Measurements from ENCODE around the gene PLEKHG3. TPM values are rescaled to one million over a fixed set of nuclear protein-coding genes. Genes with fewer than 3 reads are reported as not detected.

Gene PLEKHG3
- total and polyA plus RNA-seq, 2 of the 4 experiments (the other 2 are of a cell fraction) = 8.2 to 8.4 TPM

DNA sequence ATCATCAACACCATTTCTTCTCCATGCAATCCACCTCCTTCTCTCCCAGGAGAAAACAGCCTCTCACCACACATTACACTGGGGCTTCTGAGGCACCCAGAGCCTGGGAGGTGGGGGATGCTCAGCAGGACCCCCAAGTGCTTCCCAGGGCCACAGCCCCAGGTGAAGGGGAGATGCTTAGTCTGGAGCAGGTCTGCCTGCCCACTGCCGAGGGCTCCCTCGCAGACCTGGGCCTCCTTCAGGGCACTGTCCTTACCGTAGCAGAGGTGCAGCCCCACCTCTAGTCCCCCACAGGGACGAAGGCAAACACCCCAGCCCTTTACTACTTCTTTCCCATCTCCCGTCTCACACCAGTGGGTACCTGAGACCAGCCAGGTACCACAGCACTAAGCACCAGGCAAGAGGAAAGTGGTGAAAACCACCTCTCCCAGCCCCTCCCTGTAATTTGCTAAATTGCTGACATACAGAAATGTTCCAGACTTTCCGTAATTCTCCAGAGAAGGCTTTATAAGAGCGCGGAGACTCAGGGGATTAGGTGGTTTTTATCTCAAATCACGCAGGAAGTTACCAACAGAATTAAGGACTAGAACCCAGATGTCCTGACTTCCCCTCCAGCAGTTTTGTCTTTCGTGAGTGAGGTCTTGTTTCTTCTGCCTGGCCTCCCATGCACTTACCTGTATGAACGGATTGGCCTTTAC lies 59.0 kb downstream of the PLEKHG3 start:
- WGBS, 2 experiments (ENCODE audit: extremely low coverage in 2 of 2, insufficient read length in 1 of 2) = 60% methylated on average over 2 of the region's 11 CpGs; no CpG with 5 or more reads in 1 of the 2 experiments
- no peak for ATAC-seq (ENCODE audit: low read depth)
- no TSS peak for BruUV-seq (replicated peaks)
- H3K27ac ChIP-seq (ENCODE audit: insufficient read depth, low read length) = no peak overlapping the region
- H3K9me1 ChIP-seq (ENCODE audit: insufficient read depth, low read length) = peaks cover 18% of the 10 kb centered on the region
- H3K4me3 ChIP-seq (ENCODE audit: insufficient read depth, low read depth, low read length) = no peak overlapping the region
- no peak overlapping the region for H2BK5ac ChIP-seq (ENCODE audit: low read depth, low read length, poor library complexity, severe bottlenecking)
- H4K8ac ChIP-seq (ENCODE audit: low read depth in 2 of 2, low read length in 2 of 2) = no peak overlapping the region
- DNase-seq = no peak
- 0 out of 2 replicates have a peak, but pooled peaks cover 6% of the 10 kb centered on the region for H4K20me1 ChIP-seq (ENCODE audit: insufficient read depth, low read length)
- ChIA-PET CTCF (no interaction called here), POLR2A (ENCODE audit: unreplicated experiment) (no interaction called here)
- no peak overlapping the region for H3K56ac ChIP-seq (ENCODE audit: extremely low read depth, insufficient read depth, low read length)
- H3K18ac ChIP-seq (ENCODE audit: low read depth, low read length) = no peak overlapping the region
- H4K5ac ChIP-seq (ENCODE audit: low read depth, low read length) = no peak overlapping the region; the same call in 1 of the 2 replicates
- dilution Hi-C loops (cut with HindIII; ENCODE audit: low sequenced_read_pairs, unreplicated experiment) = no loop called here
- no peak overlapping the region for H3K9ac ChIP-seq (ENCODE audit: low read depth, low read length)
- H3K23ac ChIP-seq (ENCODE audit: low read depth, low read length) = no peak overlapping the region
- no peaks in the 10 kb centered on the region for H3K27me3 ChIP-seq (ENCODE audit: control insufficient read depth, insufficient read depth, low read length)
- H2AK9ac ChIP-seq (replicated peaks; ENCODE audit: low read depth, low read length, poor library complexity) = peak overlapping the region; percentile 82
- peak overlapping the region; percentile 57 for H2AK5ac ChIP-seq (ENCODE audit: low read depth, low read length)
- H3K9me3 ChIP-seq (ENCODE audit: control insufficient read depth, insufficient read depth, low read length) = no peaks in the 10 kb centered on the region
- TF ChIP-seq, protein P1, sequence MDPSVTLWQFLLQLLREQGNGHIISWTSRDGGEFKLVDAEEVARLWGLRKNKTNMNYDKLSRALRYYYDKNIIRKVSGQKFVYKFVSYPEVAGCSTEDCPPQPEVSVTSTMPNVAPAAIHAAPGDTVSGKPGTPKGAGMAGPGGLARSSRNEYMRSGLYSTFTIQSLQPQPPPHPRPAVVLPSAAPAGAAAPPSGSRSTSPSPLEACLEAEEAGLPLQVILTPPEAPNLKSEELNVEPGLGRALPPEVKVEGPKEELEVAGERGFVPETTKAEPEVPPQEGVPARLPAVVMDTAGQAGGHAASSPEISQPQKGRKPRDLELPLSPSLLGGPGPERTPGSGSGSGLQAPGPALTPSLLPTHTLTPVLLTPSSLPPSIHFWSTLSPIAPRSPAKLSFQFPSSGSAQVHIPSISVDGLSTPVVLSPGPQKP (IDR thresholded peaks at IDR 0.05; ENCODE audit: borderline replicate concordance, low read depth, low read length) = no peak
- TF ChIP-seq MAZ (IDR thresholded peaks at IDR 0.05; ENCODE audit: borderline replicate concordance, low read depth, low read length) = no peak
- TF ChIP-seq MAFK (IDR thresholded peaks at IDR 0.05; ENCODE audit: low read depth, low read length) = peak; percentile 58
- peak overlapping the region; percentile 52 for H4K91ac ChIP-seq (ENCODE audit: insufficient read depth, low read depth, low read length)
- no peak overlapping the region for H3K14ac ChIP-seq (replicated peaks; ENCODE audit: low read depth, low read length)
- H2AFZ ChIP-seq (replicated peaks; ENCODE audit: low read length, poor library complexity) = no peak overlapping the region
- in situ Hi-C loops (cut with MboI; ENCODE audit: low sequenced_read_pairs) = loop anchor here (5.0 to 10.0 kb wide), 2 partner anchors 91 to 228 kb away; no protein-coding TSS in a partner anchor
- peak overlapping the region; percentile 52; the same call in 1 of the 2 replicates for H2BK20ac ChIP-seq (ENCODE audit: low read depth, low read length)
- H3K4ac ChIP-seq (ENCODE audit: low read depth, low read length) = peak overlapping the region; percentile 19
- intact Hi-C loops (cut with micrococcal nuclease) = loop anchor here (2.0 to 5.0 kb wide), 2 partner anchors 129 to 258 kb away; partner anchors contain the start of gene ZBTB1
- no peaks in the 10 kb centered on the region for H3K79me1 ChIP-seq (ENCODE audit: low read depth in 1 of 2, low read length in 2 of 2)
- H2BK120ac ChIP-seq (ENCODE audit: low read depth, low read length) = peak overlapping the region; percentile 23; the same call in 1 of the 2 replicates
- H2BK15ac ChIP-seq (ENCODE audit: low read depth, low read length) = peak overlapping the region; percentile 33; the same call in 2 of the 3 replicates
- no peaks in the 10 kb centered on the region for H3K36me3 ChIP-seq (ENCODE audit: control insufficient read depth, insufficient read depth, low read length)
- no peak overlapping the region for H3K4me2 ChIP-seq (ENCODE audit: low read depth, low read length)
- peaks cover 43% of the 10 kb centered on the region for H3K4me1 ChIP-seq (ENCODE audit: control insufficient read depth, insufficient read depth, low read length)
